SU-DHL-6 (cell line): Measurements from ENCODE around the gene ATP4A.

Experiments used
- H2AFZ ChIP-seq: fragments of 200-600 bp; sonication (generic); 2 replicates; pipeline ENCODE4 v1.6.1; 2014; ENCODE audit warnings: low read depth, mild to moderate bottlenecking, moderate library complexity, mixed read lengths, antibody characterized with exemption, low read length; ENCODE audit not compliant: severe bottlenecking
- H3F3A ChIP-seq: fragments of 200-600 bp; shearing (Covaris generic); 2 replicates; pipeline ENCODE4 v1.6.0; 2016; ENCODE audit warnings: antibody characterized with exemption, mild to moderate bottlenecking; ENCODE audit not compliant: insufficient read depth
- H3K27ac ChIP-seq: fragments of 200-600 bp; sonication (generic); 2 replicates; pipeline ENCODE4 v1.5.1; 2016; ENCODE audit warnings: low read depth, mild to moderate bottlenecking, low read length, moderate library complexity, mixed read lengths
- H3K27me3 ChIP-seq: fragments of 200-600 bp; sonication (generic), shearing (Covaris generic); 2 replicates; pipeline ENCODE4 v1.6.0; 2014; ENCODE audit warnings: mild to moderate bottlenecking, low read length
- H3K36me3 ChIP-seq: fragments of 200-600 bp; sonication (generic); 2 replicates; pipeline ENCODE4 v1.6.1; 2014; ENCODE audit warnings: mild to moderate bottlenecking, low read length, mixed read lengths
- H3K4me2 ChIP-seq: fragments of 300-600, 200-600 bp; shearing (Covaris generic), sonication (generic); 2 replicates; pipeline ENCODE4 v1.6.0; 2014; ENCODE audit warnings: low read length, low read depth, mild to moderate bottlenecking; ENCODE audit not compliant: poor library complexity, severe bottlenecking
- H3K4me3 ChIP-seq: fragments of 200-600 bp; sonication (generic); 2 replicates; pipeline ENCODE4 v1.5.1; 2014; ENCODE audit warnings: antibody characterized with exemption, low read length, mild to moderate bottlenecking, mixed read lengths; ENCODE audit not compliant: insufficient read depth, poor library complexity, severe bottlenecking
- H3K79me2 ChIP-seq: fragments of 200-600 bp; sonication (generic); 2 replicates; pipeline ENCODE4 v1.6.1; 2014; ENCODE audit warnings: mild to moderate bottlenecking, low read length, moderate library complexity; ENCODE audit not compliant: insufficient read depth
- H3K9ac ChIP-seq: fragments of 200-600 bp; sonication (generic); 2 replicates; pipeline ENCODE4 v1.7.0; 2014; ENCODE audit warnings: mild to moderate bottlenecking, low read length
- H3K9me2 ChIP-seq: fragments of 200-600 bp; sonication (generic); replicated peaks from 2 replicates; pipeline ENCODE4 v1.6.1; 2014; ENCODE audit warnings: low read length; ENCODE audit not compliant: insufficient read depth
- H3K9me3 ChIP-seq: fragments of 200-600 bp; sonication (generic); 2 replicates; pipeline ENCODE4 v1.6.1; 2014; ENCODE audit warnings: low read length, mixed read lengths; ENCODE audit not compliant: insufficient read depth
- H4K20me1 ChIP-seq: fragments of 200-600 bp; sonication (generic); 2 replicates; pipeline ENCODE4 v1.6.1; 2014; ENCODE audit warnings: low read depth, mild to moderate bottlenecking, antibody characterized with exemption, low read length, moderate library complexity, mixed read lengths
- EZH2phosphoT487 ChIP-seq: fragments of 200-600 bp; sonication (generic), shearing (Covaris generic); conservative IDR thresholded peaks from 2 replicates; pipeline ENCODE4 v1.6.1; 2018; ENCODE audit warnings: mild to moderate bottlenecking, antibody characterized with exemption, low read length, moderate library complexity, mixed read lengths
- TF ChIP-seq, protein P1 (sequence below): fragments of 200-600 bp; sonication (generic); IDR thresholded peaks from one replicate; pipeline ENCODE4 v1.5.1; 2017; ENCODE audit warnings: antibody characterized with exemption, mild to moderate bottlenecking, low read length, moderate library complexity; ENCODE audit not compliant: insufficient read depth, poor library complexity, severe bottlenecking

ATP4A gene

DNA sequence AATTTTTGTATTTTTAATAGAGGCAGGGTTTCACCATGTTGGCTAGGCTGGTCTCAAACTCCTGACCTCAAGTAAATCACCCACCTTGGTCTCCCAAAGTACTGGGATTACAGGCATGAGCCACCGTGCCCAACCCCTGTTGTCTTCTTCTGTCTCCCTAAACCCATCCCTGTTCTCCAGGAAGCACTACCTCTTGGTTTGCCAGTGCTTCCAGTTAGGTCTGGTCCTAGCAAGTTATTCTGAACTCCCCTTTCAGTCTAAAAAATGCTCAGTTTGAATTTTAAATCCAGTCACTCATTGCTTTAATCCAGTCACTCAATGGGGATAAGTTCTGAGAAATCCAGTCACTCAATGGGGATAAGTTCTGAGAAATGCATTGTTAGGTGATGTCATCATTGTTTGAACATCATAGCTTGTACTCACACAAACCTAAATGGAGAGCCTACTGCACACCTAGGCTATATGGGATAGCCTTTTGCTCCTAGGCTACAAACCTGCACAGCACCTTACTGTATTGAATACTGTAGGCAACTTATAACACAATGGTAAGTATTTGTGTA, 8.0 kb upstream of the ATP4A start:
- H3K36me3 ChIP-seq, result no peaks in the 10 kb centered on the region
- no peaks in the 10 kb centered on the region for H3K79me2 ChIP-seq
- TF ChIP-seq EZH2phosphoT487, result no peak
- TF ChIP-seq, protein P1, sequence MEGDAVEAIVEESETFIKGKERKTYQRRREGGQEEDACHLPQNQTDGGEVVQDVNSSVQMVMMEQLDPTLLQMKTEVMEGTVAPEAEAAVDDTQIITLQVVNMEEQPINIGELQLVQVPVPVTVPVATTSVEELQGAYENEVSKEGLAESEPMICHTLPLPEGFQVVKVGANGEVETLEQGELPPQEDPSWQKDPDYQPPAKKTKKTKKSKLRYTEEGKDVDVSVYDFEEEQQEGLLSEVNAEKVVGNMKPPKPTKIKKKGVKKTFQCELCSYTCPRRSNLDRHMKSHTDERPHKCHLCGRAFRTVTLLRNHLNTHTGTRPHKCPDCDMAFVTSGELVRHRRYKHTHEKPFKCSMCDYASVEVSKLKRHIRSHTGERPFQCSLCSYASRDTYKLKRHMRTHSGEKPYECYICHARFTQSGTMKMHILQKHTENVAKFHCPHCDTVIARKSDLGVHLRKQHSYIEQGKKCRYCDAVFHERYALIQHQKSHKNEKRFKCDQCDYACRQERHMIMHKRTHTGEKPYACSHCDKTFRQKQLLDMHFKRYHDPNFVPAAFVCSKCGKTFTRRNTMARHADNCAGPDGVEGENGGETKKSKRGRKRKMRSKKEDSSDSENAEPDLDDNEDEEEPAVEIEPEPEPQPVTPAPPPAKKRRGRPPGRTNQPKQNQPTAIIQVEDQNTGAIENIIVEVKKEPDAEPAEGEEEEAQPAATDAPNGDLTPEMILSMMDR, result no peak
- no peak overlapping the region for H3K4me2 ChIP-seq
- H2AFZ ChIP-seq, result no peak overlapping the region
- H3K9me3 ChIP-seq, result peaks cover 8% of the 10 kb centered on the region; the same call in 1 of the 2 replicates
- no peaks in the 10 kb centered on the region for H4K20me1 ChIP-seq
- no peak overlapping the region for H3K27ac ChIP-seq
- no peaks in the 10 kb centered on the region for H3K27me3 ChIP-seq
- no peak overlapping the region for H3K4me3 ChIP-seq
- H3K9me2 ChIP-seq, result no peaks in the 10 kb centered on the region
- H3F3A ChIP-seq, result no peaks in the 10 kb centered on the region
- H3K9ac ChIP-seq, result no peak overlapping the region

DNA sequence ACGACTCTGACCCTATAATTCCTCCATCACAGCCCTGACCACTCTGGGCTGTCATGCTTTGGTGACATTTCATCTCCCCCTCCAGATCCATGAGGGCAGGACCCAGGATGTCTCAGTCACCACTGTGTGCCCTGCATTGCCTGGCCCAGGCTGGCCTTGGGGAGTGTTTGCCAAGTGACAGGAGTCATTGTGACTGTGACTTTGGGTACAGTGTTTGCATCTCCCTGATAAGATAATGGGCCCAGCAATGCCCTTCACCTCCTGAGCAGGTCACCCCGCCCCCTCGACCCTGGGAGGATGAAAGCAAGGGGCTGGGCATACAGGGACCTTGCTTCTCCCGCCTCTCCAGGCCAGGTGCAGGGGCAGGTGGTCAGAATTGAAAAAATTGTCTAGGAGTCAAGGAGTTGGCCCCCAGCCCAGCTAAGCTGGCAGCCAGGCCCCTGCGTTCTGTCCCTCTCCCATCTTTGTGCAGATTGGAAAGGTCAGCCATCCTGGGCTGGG, 5.9 kb upstream of the ATP4A start:
- Histone ChIP-seq H3K27me3 (no peaks in the 10 kb centered on the region), H3K9ac (no peak overlapping the region), H4K20me1 (no peaks in the 10 kb centered on the region), H3F3A (no peaks in the 10 kb centered on the region), H3K79me2 (no peaks in the 10 kb centered on the region), H2AFZ (no peak overlapping the region), H3K9me3 (no peaks in the 10 kb centered on the region), H3K36me3 (no peaks in the 10 kb centered on the region), H3K4me3 (no peak overlapping the region), H3K4me2 (no peak overlapping the region), H3K9me2 (no peaks in the 10 kb centered on the region), H3K27ac (no peak overlapping the region)
- TF ChIP-seq, protein P1, result no peak
- TF ChIP-seq EZH2phosphoT487, result no peak

DNA sequence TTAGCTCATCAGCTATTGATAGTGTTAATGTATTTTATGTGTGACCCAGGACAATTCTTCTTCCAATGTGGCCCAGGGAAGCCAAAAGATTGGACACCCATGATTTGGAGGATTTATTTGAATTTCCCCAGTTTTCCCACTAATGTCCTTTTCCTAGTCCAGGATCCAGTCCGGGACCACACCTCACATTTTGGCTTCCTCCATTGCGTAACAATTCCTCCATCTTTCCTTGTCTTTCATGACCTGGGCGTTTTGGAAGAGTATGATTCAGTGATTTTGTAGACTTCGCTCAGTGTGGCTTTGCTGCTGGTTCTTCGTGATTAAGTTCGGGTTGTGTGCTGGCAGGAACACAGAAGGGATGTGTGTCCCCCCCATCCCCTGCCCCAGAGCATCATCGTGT, 3.3 kb upstream of the ATP4A start:
- Histone ChIP-seq H3K4me2 (no peak overlapping the region), H3K27ac (no peak overlapping the region), H3K9ac (no peak overlapping the region), H3K36me3 (no peaks in the 10 kb centered on the region), H3K9me3 (no peaks in the 10 kb centered on the region), H3K79me2 (no peaks in the 10 kb centered on the region), H3F3A (no peaks in the 10 kb centered on the region), H3K27me3 (no peaks in the 10 kb centered on the region), H3K9me2 (no peaks in the 10 kb centered on the region), H3K4me3 (no peak overlapping the region), H2AFZ (no peak overlapping the region), H4K20me1 (no peaks in the 10 kb centered on the region)
- no peak for TF ChIP-seq EZH2phosphoT487
- TF ChIP-seq, protein P1, result no peak
